MM.1S (cell line): ENCODE data around the gene CA5A.
"Not testable (repeated sequence)": the region's sequence is repeated elsewhere in the genome, so short reads cannot be mapped to it uniquely, and the experiment has no call there.

Experiments
- EZH2 ChIP-seq: fragments of 300-600 bp; sonication (generic); optimal IDR thresholded peaks from 2 replicates; pipeline ENCODE3; 2017; ENCODE audit warnings: low read depth, mild to moderate bottlenecking, antibody characterized with exemption, low read length, mixed read lengths
- EZH2phosphoT487 ChIP-seq: fragments of 300-600 bp; sonication (generic); IDR thresholded peaks from 2 replicates; pipeline ENCODE4 v1.6.1; 2018; ENCODE audit warnings: antibody characterized with exemption, low read length
- TF ChIP-seq, protein P1 (sequence below): fragments of 300-600 bp; sonication (generic); IDR thresholded peaks from 2 replicates; pipeline ENCODE4 v1.5.1; 2016; ENCODE audit warnings: antibody characterized with exemption, low read length, mixed read lengths

DNA sequence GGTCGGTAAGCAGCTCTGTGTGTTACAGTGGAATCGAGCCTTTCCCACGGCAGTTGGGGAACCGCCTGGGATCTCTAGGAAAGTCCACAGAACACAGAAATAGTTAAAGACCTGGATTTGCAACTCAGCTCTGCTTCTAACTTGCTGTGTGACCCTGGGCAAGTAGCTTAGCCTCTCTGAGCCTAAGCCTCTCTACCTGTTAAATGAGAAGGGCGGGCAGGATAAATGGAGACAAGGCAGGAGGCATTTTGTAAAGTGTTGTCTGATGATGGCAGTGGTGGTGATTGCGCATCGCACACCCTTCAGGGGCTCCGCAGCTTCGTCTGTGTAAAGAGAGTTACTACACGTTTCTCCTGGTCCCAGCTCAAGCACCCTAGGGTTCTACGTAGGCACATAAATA is 28.2 kb downstream of the CA5A start:
- TF ChIP-seq, protein P1, sequence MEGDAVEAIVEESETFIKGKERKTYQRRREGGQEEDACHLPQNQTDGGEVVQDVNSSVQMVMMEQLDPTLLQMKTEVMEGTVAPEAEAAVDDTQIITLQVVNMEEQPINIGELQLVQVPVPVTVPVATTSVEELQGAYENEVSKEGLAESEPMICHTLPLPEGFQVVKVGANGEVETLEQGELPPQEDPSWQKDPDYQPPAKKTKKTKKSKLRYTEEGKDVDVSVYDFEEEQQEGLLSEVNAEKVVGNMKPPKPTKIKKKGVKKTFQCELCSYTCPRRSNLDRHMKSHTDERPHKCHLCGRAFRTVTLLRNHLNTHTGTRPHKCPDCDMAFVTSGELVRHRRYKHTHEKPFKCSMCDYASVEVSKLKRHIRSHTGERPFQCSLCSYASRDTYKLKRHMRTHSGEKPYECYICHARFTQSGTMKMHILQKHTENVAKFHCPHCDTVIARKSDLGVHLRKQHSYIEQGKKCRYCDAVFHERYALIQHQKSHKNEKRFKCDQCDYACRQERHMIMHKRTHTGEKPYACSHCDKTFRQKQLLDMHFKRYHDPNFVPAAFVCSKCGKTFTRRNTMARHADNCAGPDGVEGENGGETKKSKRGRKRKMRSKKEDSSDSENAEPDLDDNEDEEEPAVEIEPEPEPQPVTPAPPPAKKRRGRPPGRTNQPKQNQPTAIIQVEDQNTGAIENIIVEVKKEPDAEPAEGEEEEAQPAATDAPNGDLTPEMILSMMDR = not testable (repeated sequence)
- not testable (repeated sequence) for TF ChIP-seq EZH2, EZH2phosphoT487
